ENCODE results near the gene EFCAB14. TPM values are rescaled to one million over a fixed set of nuclear protein-coding genes. Genes with fewer than 3 reads are reported as not detected.

Gene EFCAB14
- total RNA-seq, 1 experiment from 2014 or later, result 86.8 TPM

GRCh38 chr1:46686255-46686654, 32.7 kb downstream of the EFCAB14 start:
- peaks cover 51% of the 10 kb centered on the region for H3K36me3 ChIP-seq (ENCODE audit: control insufficient read depth, insufficient read depth, low read length)
- no peak for DNase-seq (ENCODE audit: low read depth, low spot score)
- H3K9me3 ChIP-seq (ENCODE audit: control insufficient read depth, insufficient read depth, low read depth, low read length), result no peaks in the 10 kb centered on the region
- ChIA-PET POLR2A (no interaction called here), CTCF (no interaction called here)
- BruUV-seq (replicated peaks), result no TSS peak
- intact Hi-C loops (cut with micrococcal nuclease; ENCODE audit: unreplicated experiment), result no loop called here
- in situ Hi-C loops (cut with HindIII; ENCODE audit: low pct_unique_long_range_greater_than_20kb, low sequenced_read_pairs), result no loop called here
- H3K4me3 ChIP-seq (ENCODE audit: low read depth in 2 of 2, low read length in 2 of 2), result no peak overlapping the region
- no peaks in the 10 kb centered on the region for H3K4me1 ChIP-seq (ENCODE audit: control insufficient read depth, insufficient read depth, low read length)
- no peak for ATAC-seq
- H3K27me3 ChIP-seq (ENCODE audit: control insufficient read depth, insufficient read depth, low read length), result no peaks in the 10 kb centered on the region
- H3K27ac ChIP-seq (ENCODE audit: low read length), result no peak overlapping the region
- TF ChIP-seq REST (IDR thresholded peaks at IDR 0.05; ENCODE audit: insufficient read depth in 1 of 2, low read depth in 2 of 2, low read length in 1 of 2) (no peak), SIN3A (IDR thresholded peaks at IDR 0.05; ENCODE audit: borderline replicate concordance, insufficient read depth, low read depth, low read length) (no peak), CTCF (IDR thresholded peaks at IDR 0.05) (no peak), TCF7L2 (IDR thresholded peaks at IDR 0.05; ENCODE audit: low read depth, low read length) (no peak), POLR2AphosphoS5 (IDR thresholded peaks at IDR 0.05; ENCODE audit: low read depth, low read length) (no peak)

- ChIA-PET POLR2A (no interaction called here), CTCF (no interaction called here)
- Histone ChIP-seq H3K27ac (ENCODE audit: low read length) (no peak overlapping the region), H3K4me1 (ENCODE audit: control insufficient read depth, insufficient read depth, low read length) (no peaks in the 10 kb centered on the region), H3K9me3 (ENCODE audit: control insufficient read depth, insufficient read depth, low read depth, low read length) (no peaks in the 10 kb centered on the region), H3K4me3 (ENCODE audit: low read depth in 2 of 2, low read length in 2 of 2) (no peak overlapping the region), H3K27me3 (ENCODE audit: control insufficient read depth, insufficient read depth, low read length) (no peaks in the 10 kb centered on the region), H3K36me3 (ENCODE audit: control insufficient read depth, insufficient read depth, low read length) (peaks cover 40% of the 10 kb centered on the region)
- no peak for DNase-seq (ENCODE audit: low read depth, low spot score)
- no TSS peak for BruUV-seq (replicated peaks)
- intact Hi-C loops (cut with micrococcal nuclease; ENCODE audit: unreplicated experiment), result no loop called here
- in situ Hi-C loops (cut with HindIII; ENCODE audit: low pct_unique_long_range_greater_than_20kb, low sequenced_read_pairs), result no loop called here
- no peak for ATAC-seq
- TF ChIP-seq CTCF (IDR thresholded peaks at IDR 0.05) (no peak), POLR2AphosphoS5 (IDR thresholded peaks at IDR 0.05; ENCODE audit: low read depth, low read length) (no peak)
Observed at GRCh38 chr1:46684670-46685069, 34.2 kb downstream of the EFCAB14 start.

GRCh38 chr1:46682064-46682463, 36.9 kb downstream of the EFCAB14 start:
- H3K36me3 ChIP-seq (ENCODE audit: control insufficient read depth, insufficient read depth, low read length), result peaks cover 40% of the 10 kb centered on the region
- no peak overlapping the region for H3K4me3 ChIP-seq (ENCODE audit: low read depth in 2 of 2, low read length in 2 of 2)
- TF ChIP-seq CTCF (IDR thresholded peaks at IDR 0.05) (no peak), TCF7L2 (IDR thresholded peaks at IDR 0.05; ENCODE audit: low read depth, low read length) (no peak), REST (IDR thresholded peaks at IDR 0.05; ENCODE audit: insufficient read depth in 1 of 2, low read depth in 2 of 2, low read length in 1 of 2) (no peak), SIN3A (IDR thresholded peaks at IDR 0.05; ENCODE audit: borderline replicate concordance, insufficient read depth, low read depth, low read length) (no peak), POLR2AphosphoS5 (IDR thresholded peaks at IDR 0.05; ENCODE audit: low read depth, low read length) (no peak)
- in situ Hi-C loops (cut with HindIII; ENCODE audit: low pct_unique_long_range_greater_than_20kb, low sequenced_read_pairs) (no loop called here), intact Hi-C loops (cut with micrococcal nuclease; ENCODE audit: unreplicated experiment) (no loop called here)
- POLR2A ChIA-PET, result no interaction called here
- CTCF ChIA-PET, result no interaction called here
- no peak overlapping the region for H3K27ac ChIP-seq (ENCODE audit: low read length)
- DNase-seq (ENCODE audit: low read depth, low spot score) (no peak), ATAC-seq (no peak)
- H3K9me3 ChIP-seq (ENCODE audit: control insufficient read depth, insufficient read depth, low read depth, low read length), result no peaks in the 10 kb centered on the region
- H3K27me3 ChIP-seq (ENCODE audit: control insufficient read depth, insufficient read depth, low read length), result no peaks in the 10 kb centered on the region
- no peaks in the 10 kb centered on the region for H3K4me1 ChIP-seq (ENCODE audit: control insufficient read depth, insufficient read depth, low read length)
- no TSS peak for BruUV-seq (replicated peaks)

All from Panc1 (cell line).